ENCODE data around the gene MAP3K6. TPM values are rescaled to one million over a fixed set of nuclear protein-coding genes. Genes with fewer than 3 reads are reported as not detected.

Gene MAP3K6
- total and polyA plus RNA-seq, 2 of the 4 experiments (the other 2 are of a cell fraction), result 4.8 to 15.9 TPM

- Histone ChIP-seq H3K79me1 (ENCODE audit: low read depth in 1 of 2, low read length in 2 of 2) (peaks cover 16 to 56% of the 10 kb centered on the region in 2 experiments), H3K4ac (ENCODE audit: low read depth, low read length) (no peak overlapping the region), H2AK9ac (replicated peaks; ENCODE audit: low read depth, low read length, poor library complexity) (no peak overlapping the region), H3K36me3 (ENCODE audit: control insufficient read depth, insufficient read depth, low read length) (peaks cover 56% of the 10 kb centered on the region), H4K8ac (ENCODE audit: low read depth in 2 of 2, low read length in 2 of 2) (no peak overlapping the region), H2BK5ac (ENCODE audit: low read depth, low read length, poor library complexity, severe bottlenecking) (no peak overlapping the region), H2BK20ac (ENCODE audit: low read depth, low read length) (no peak overlapping the region), H3K23ac (ENCODE audit: low read depth, low read length) (no peak overlapping the region), H3K4me3 (ENCODE audit: insufficient read depth, low read depth, low read length) (no peak overlapping the region), H4K91ac (ENCODE audit: insufficient read depth, low read depth, low read length) (no peak overlapping the region), H3K18ac (ENCODE audit: low read depth, low read length) (no peak overlapping the region), H3K27ac (ENCODE audit: insufficient read depth, low read length) (no peak overlapping the region), H4K20me1 (ENCODE audit: insufficient read depth, low read length) (peaks cover 44% of the 10 kb centered on the region), H3K4me2 (ENCODE audit: low read depth, low read length) (no peak overlapping the region), H4K5ac (ENCODE audit: low read depth, low read length) (no peak overlapping the region), H2BK15ac (ENCODE audit: low read depth, low read length) (no peak overlapping the region), H3K9me1 (ENCODE audit: insufficient read depth, low read length) (peaks cover 3% of the 10 kb centered on the region; the same call in 1 of the 2 replicates), H3K27me3 (ENCODE audit: control insufficient read depth, insufficient read depth, low read length) (no peaks in the 10 kb centered on the region), H3K14ac (replicated peaks; ENCODE audit: low read depth, low read length) (no peak overlapping the region), H2BK120ac (ENCODE audit: low read depth, low read length) (no peak overlapping the region), H3K56ac (ENCODE audit: extremely low read depth, insufficient read depth, low read length) (no peak overlapping the region), H3K9ac (ENCODE audit: low read depth, low read length) (no peak overlapping the region), H2AFZ (replicated peaks; ENCODE audit: low read length, poor library complexity) (no peak overlapping the region), H3K4me1 (ENCODE audit: control insufficient read depth, insufficient read depth, low read length) (0 out of 2 replicates have a peak, but pooled peaks cover 2% of the 10 kb centered on the region), H2AK5ac (ENCODE audit: low read depth, low read length) (no peak overlapping the region), H3K9me3 (ENCODE audit: control insufficient read depth, insufficient read depth, low read length) (no peaks in the 10 kb centered on the region)
- in situ Hi-C loops (cut with MboI; ENCODE audit: low sequenced_read_pairs) (no loop called here), intact Hi-C loops (cut with micrococcal nuclease) (no loop called here), dilution Hi-C loops (cut with HindIII; ENCODE audit: low sequenced_read_pairs, unreplicated experiment) (no loop called here)
- DNase-seq, result no peak
- no peak for TF ChIP-seq USF2 (IDR thresholded peaks at IDR 0.05; ENCODE audit: low read depth, low read length)
- TF ChIP-seq POLR2A (IDR thresholded peaks at IDR 0.05; ENCODE audit: low read depth, low read length), result no peak
- 83% methylated on average over 1 of the region's 8 CpGs; no CpG with 5 or more reads in 1 of the 2 experiments for WGBS, 2 experiments (ENCODE audit: extremely low coverage in 2 of 2, insufficient read length in 1 of 2)
- ChIA-PET POLR2A (ENCODE audit: unreplicated experiment) (no interaction called here), CTCF (no interaction called here)
- no peak for ATAC-seq (ENCODE audit: low read depth)
- BruUV-seq (replicated peaks), result no TSS peak
Measured at GRCh38 chr1:27330786-27331185, 36.0 kb downstream of the MAP3K6 start.
